PC-3 (cell line): ENCODE results near the gene CCDC80. TPM values are rescaled to one million over a fixed set of nuclear protein-coding genes. Genes with fewer than 3 reads are reported as not detected.

Experiments
- ATAC-seq: fragments of 200-7000 bp; cut with Tn5 transposase; 2 replicates; pipeline ENCODE4 v1.9.1; 2020; ENCODE audit warnings: mild to moderate bottlenecking, moderate library complexity
- BruUV-seq: library from RNA; stranded (reverse); fragments of 400-500 nt; replicated peaks from 2 replicates; lab custom pipeline; 2021; lab: Mats Ljungman, UMichigan
- CTCF ChIA-PET: fragments of 300-600 bp; sonication (Branson Sonifier 250); formaldehyde crosslinking; loops from one replicate; lab custom pipeline; 2022; ENCODE audit warnings: antibody characterized with exemption; lab: Charles Lee
- POLR2A ChIA-PET: fragments of 300-600 bp; sonication (Branson Sonifier 250); formaldehyde crosslinking; loops from one replicate; lab custom pipeline; 2022; ENCODE audit warnings: antibody characterized with exemption; ENCODE audit not compliant: unreplicated experiment; lab: Charles Lee
- DNase-seq: peaks from one replicate; pipeline ENCODE4 v3.0.0-alpha.2; 2015
- H2AFZ ChIP-seq: fragments of 300-600 bp; sonication (generic); 2 replicates; pipeline ENCODE4 v1.6.0; 2016; ENCODE audit warnings: antibody characterized with exemption, low read length
- H3F3A ChIP-seq: fragments of 300-600 bp; sonication (generic); one replicate; pipeline ENCODE4 v1.6.0; 2017; ENCODE audit warnings: antibody characterized with exemption, low read length, control low read depth, mild to moderate bottlenecking; ENCODE audit not compliant: unreplicated experiment
- H3K27ac ChIP-seq: fragments of 300-600 bp; sonication (generic); 2 replicates; pipeline ENCODE4 v1.5.1; 2016; ENCODE audit warnings: mild to moderate bottlenecking, low read length
- H3K27me3 ChIP-seq: fragments of 300-600 bp; sonication (generic); 2 replicates; pipeline ENCODE4 v1.6.1; 2016; ENCODE audit warnings: low read length, mixed read lengths
- H3K36me3 ChIP-seq: fragments of 300-600 bp; sonication (generic); 2 replicates; pipeline ENCODE4 v1.6.1; 2016; ENCODE audit warnings: low read depth, mixed run types, low read length, mixed read lengths
- H3K4me1 ChIP-seq: fragments of 300-600 bp; sonication (generic); 2 replicates; pipeline ENCODE4 v1.5.1; 2016; ENCODE audit warnings: low read length; ENCODE audit not compliant: insufficient read depth
- H3K4me2 ChIP-seq: fragments of 300-600 bp; sonication (generic); 2 replicates; pipeline ENCODE4 v1.6.0; 2016; ENCODE audit warnings: low read length
- H3K4me3 ChIP-seq: fragments of 300-600 bp; sonication (generic); 2 replicates; pipeline ENCODE4 v1.5.1; 2016; ENCODE audit warnings: mild to moderate bottlenecking, low read length, mixed read lengths
- H3K79me2 ChIP-seq: fragments of 300-600 bp; sonication (generic); 2 replicates; pipeline ENCODE4 v1.6.1; 2017; ENCODE audit warnings: low read length, mixed read lengths
- H3K9ac ChIP-seq: fragments of 300-600 bp; sonication (generic); 2 replicates; pipeline ENCODE4 v1.6.0; 2016; ENCODE audit warnings: mild to moderate bottlenecking, low read length
- H3K9me2 ChIP-seq: fragments of 300-600 bp; sonication (generic); replicated peaks from 2 replicates; pipeline ENCODE4 v1.6.1; 2016; ENCODE audit warnings: mixed run types, low read length, mixed read lengths
- H3K9me3 ChIP-seq: fragments of 300-600 bp; sonication (generic); 2 replicates; pipeline ENCODE4 v1.6.1; 2016; ENCODE audit warnings: low read length, mixed read lengths
- H4K20me1 ChIP-seq: fragments of 300-600 bp; sonication (generic); 2 replicates; pipeline ENCODE4 v1.6.1; 2016; ENCODE audit warnings: low read length, mixed read lengths
- CTCF ChIP-seq: fragments of 300-600 bp; sonication (generic); conservative IDR thresholded peaks from 2 replicates; pipeline ENCODE4 v1.5.1; 2017; ENCODE audit warnings: antibody characterized with exemption, low read depth, mild to moderate bottlenecking, low read length
- EZH2 ChIP-seq: fragments of 300-600 bp; sonication (generic); IDR thresholded peaks from one replicate; pipeline ENCODE4 v1.6.1; 2017; ENCODE audit warnings: antibody characterized with exemption, mild to moderate bottlenecking, low read length; ENCODE audit not compliant: unreplicated experiment
- EZH2phosphoT487 ChIP-seq: fragments of 300-600 bp; sonication (generic); IDR thresholded peaks from 2 replicates; pipeline ENCODE4 v1.6.1; 2018; ENCODE audit warnings: mild to moderate bottlenecking, antibody characterized with exemption, low read length, borderline replicate concordance
- intact Hi-C: fragments of 100-400 bp; cut with micrococcal nuclease; formaldehyde crosslinking; loops from 2 replicates; pipeline ENCODE4 v1.9.0; 2023
- total RNA-seq: library from RNA; depleted of rRNA; stranded (reverse); fragments of >200 nt; gene quantifications from 2 replicates; pipeline ENCODE4 v1.2.3, GENCODE V29; 2014

Gene CCDC80
- total RNA-seq, 1 experiment from 2014 or later = 17.0 TPM

- CTCF ChIA-PET = interaction anchor here (0.6 kb wide), 1 partner anchor 58 kb away, joined by 3 read pairs; no protein-coding TSS in a partner anchor
- TF ChIP-seq CTCF (no peak), EZH2 (no peak), EZH2phosphoT487 (no peak)
- Histone ChIP-seq H3F3A (no peaks in the 10 kb centered on the region), H3K27me3 (no peaks in the 10 kb centered on the region), H3K79me2 (no peaks in the 10 kb centered on the region), H3K36me3 (no peaks in the 10 kb centered on the region), H3K9me3 (no peaks in the 10 kb centered on the region), H3K9ac (no peak overlapping the region), H3K27ac (no peak overlapping the region), H3K4me1 (peaks cover 30% of the 10 kb centered on the region), H2AFZ (no peak overlapping the region), H3K4me2 (no peak overlapping the region), H3K4me3 (no peak overlapping the region), H4K20me1 (no peaks in the 10 kb centered on the region), H3K9me2 (no peaks in the 10 kb centered on the region)
- intact Hi-C loops = no loop called here
- ATAC-seq (no peak), DNase-seq (no peak)
- BruUV-seq = no TSS peak
- POLR2A ChIA-PET = no interaction called here
Observed at GRCh38 chr3:112627919-112628466, 12.9 kb downstream of the CCDC80 start.

DNA sequence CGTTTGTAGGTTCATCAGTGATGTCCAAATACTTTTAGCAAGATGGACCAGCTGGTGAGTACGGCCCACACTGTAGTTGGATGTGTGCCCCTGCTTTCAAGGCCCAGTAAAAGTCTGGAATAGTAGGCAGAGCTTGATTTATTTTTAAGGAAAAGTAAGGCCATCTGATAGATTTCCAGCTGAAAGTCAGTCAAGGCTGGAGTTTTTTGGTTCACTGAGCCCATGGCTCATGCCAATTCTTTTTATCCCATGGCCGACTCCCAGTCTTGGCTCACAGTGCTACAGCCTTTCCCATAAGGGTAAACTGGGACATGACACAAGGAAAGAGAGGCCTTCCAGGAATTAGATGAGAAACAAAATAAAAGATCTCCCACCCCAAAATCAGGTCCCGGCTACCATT is 13.5 kb downstream of the CCDC80 start:
- TF ChIP-seq EZH2 = no peak
- no peak for TF ChIP-seq CTCF
- no peak for TF ChIP-seq EZH2phosphoT487

GRCh38 chr3:112623717-112624116 is 17.2 kb downstream of the CCDC80 start:
- intact Hi-C loops = loop anchor here (2.0 kb wide), 1 partner anchor 19 kb away; no protein-coding TSS in a partner anchor
- no TSS peak for BruUV-seq
- Histone ChIP-seq H3K9me2 (no peaks in the 10 kb centered on the region), H3K36me3 (no peaks in the 10 kb centered on the region), H3K27me3 (no peaks in the 10 kb centered on the region), H4K20me1 (no peaks in the 10 kb centered on the region), H3F3A (no peaks in the 10 kb centered on the region), H3K79me2 (no peaks in the 10 kb centered on the region), H2AFZ (no peak overlapping the region), H3K4me1 (peaks cover 33% of the 10 kb centered on the region), H3K4me2 (peak overlapping the region; percentile 46), H3K9me3 (no peaks in the 10 kb centered on the region), H3K4me3 (peak overlapping the region; percentile 10; the same call in 1 of the 2 replicates), H3K9ac (no peak overlapping the region), H3K27ac (peak overlapping the region; percentile 33)
- TF ChIP-seq EZH2 (no peak), CTCF (no peak), EZH2phosphoT487 (no peak)
- POLR2A ChIA-PET = no interaction called here
- DNase-seq (peak; percentile 90), ATAC-seq (peak; percentile 78)
- CTCF ChIA-PET = no interaction called here

More for the DNA sequence above, 13.5 kb downstream of the CCDC80 start:
- H3K4me2 ChIP-seq = no peak overlapping the region
- H3K36me3 ChIP-seq = no peaks in the 10 kb centered on the region
- no peaks in the 10 kb centered on the region for H3K79me2 ChIP-seq
- no peaks in the 10 kb centered on the region for H3K9me3 ChIP-seq
- H3K9me2 ChIP-seq = no peaks in the 10 kb centered on the region
- BruUV-seq = no TSS peak
- H3K27ac ChIP-seq = no peak overlapping the region
- ChIA-PET CTCF (interaction anchor here (0.6 kb wide), 1 partner anchor 57 kb away, joined by 3 read pairs; no protein-coding TSS in a partner anchor), POLR2A (no interaction called here)
- H3K4me3 ChIP-seq = no peak overlapping the region
- H2AFZ ChIP-seq = no peak overlapping the region
- H3F3A ChIP-seq = no peaks in the 10 kb centered on the region
- H3K4me1 ChIP-seq = peaks cover 33% of the 10 kb centered on the region
- DNase-seq (no peak), ATAC-seq (no peak)
- H3K9ac ChIP-seq = no peak overlapping the region
- intact Hi-C loops = no loop called here
- H4K20me1 ChIP-seq = no peaks in the 10 kb centered on the region
- no peaks in the 10 kb centered on the region for H3K27me3 ChIP-seq
